GM12865 (cell line): ENCODE data around the gene PDHA2.
"Not testable (repeated sequence)": the region's sequence is repeated elsewhere in the genome, so short reads cannot be mapped to it uniquely, and the experiment has no call there.

ENCODE experiments used
- DNase-seq: peaks from one replicate; pipeline ENCODE4 v3.0.0; 2010; ENCODE audit warnings: low read depth
- H3K4me3 ChIP-seq: 2 replicates; pipeline ENCODE4 v1.5.1; 2011; ENCODE audit warnings: mild to moderate bottlenecking, low read depth, low read length, control low read depth
- CTCF ChIP-seq: IDR thresholded peaks from 2 replicates; pipeline ENCODE4 v1.5.1; 2011; ENCODE audit warnings: low read length, control low read depth, low read depth, inconsistent platforms; ENCODE audit not compliant: insufficient read depth; ENCODE audit errors: missing control alignments

The PDHA2 gene

GRCh38 chr4:95833711-95834194 lies 6.1 kb upstream of the PDHA2 start:
- H3K4me3 ChIP-seq = no peak overlapping the region
- no peak for TF ChIP-seq CTCF
- no peak for DNase-seq

- peak; percentile 11 for TF ChIP-seq CTCF
- DNase-seq = peak; percentile 4
- H3K4me3 ChIP-seq = no peak overlapping the region
These were observed 4.2 kb upstream of the PDHA2 start for GRCh38 chr4:95835672-95836071.

GRCh38 chr4:95838192-95838591 lies 1.7 kb upstream of the PDHA2 start:
- DNase-seq = no peak
- TF ChIP-seq CTCF = no peak
- no peak overlapping the region for H3K4me3 ChIP-seq

- H3K4me3 ChIP-seq = no peak overlapping the region
- TF ChIP-seq CTCF = no peak
- no peak for DNase-seq
These were observed 8.1 kb downstream of the PDHA2 start for GRCh38 chr4:95847908-95848460.

- TF ChIP-seq CTCF = no peak
- H3K4me3 ChIP-seq = no peak overlapping the region
These were observed 10.3 kb downstream of the PDHA2 start for GRCh38 chr4:95850161-95850560.

GRCh38 chr4:95857761-95858160 lies 17.9 kb downstream of the PDHA2 start:
- TF ChIP-seq CTCF = no peak
- H3K4me3 ChIP-seq = no peak overlapping the region
- DNase-seq = no peak

More at GRCh38 chr4:95850161-95850560, 10.3 kb downstream of the PDHA2 start:
- DNase-seq = no peak

GRCh38 chr4:95867919-95868318 lies 28.0 kb downstream of the PDHA2 start:
- no peak overlapping the region for H3K4me3 ChIP-seq
- DNase-seq = no peak
- TF ChIP-seq CTCF = no peak

- not testable (repeated sequence) for DNase-seq, H3K4me3 ChIP-seq
These were observed 29.5 kb downstream of the PDHA2 start for GRCh38 chr4:95869414-95869813.
